Measurements from ENCODE around the gene PALMD.

DNA sequence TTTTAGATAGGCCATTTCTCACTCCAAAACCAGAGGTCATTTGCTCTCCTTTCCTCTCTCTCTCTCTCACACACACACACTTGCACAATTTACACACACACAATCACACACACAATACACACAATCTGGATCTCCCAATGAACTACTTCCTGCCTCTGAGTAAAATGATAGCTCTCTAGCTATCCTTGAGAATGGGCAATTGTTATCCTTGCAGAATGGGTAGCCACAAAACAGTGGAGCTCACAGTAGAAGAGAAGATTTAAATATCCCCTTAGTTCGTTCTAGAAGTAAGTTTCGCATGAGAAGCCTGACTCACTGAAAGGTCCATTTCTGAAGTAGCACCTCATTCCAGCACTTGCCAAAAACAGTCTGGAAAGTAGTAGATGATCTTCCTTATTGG is 17.6 kb downstream of the PALMD start:
- TF ChIP-seq POLR2A (IDR thresholded peaks at IDR 0.05): no peak
- TF ChIP-seq, protein P1, sequence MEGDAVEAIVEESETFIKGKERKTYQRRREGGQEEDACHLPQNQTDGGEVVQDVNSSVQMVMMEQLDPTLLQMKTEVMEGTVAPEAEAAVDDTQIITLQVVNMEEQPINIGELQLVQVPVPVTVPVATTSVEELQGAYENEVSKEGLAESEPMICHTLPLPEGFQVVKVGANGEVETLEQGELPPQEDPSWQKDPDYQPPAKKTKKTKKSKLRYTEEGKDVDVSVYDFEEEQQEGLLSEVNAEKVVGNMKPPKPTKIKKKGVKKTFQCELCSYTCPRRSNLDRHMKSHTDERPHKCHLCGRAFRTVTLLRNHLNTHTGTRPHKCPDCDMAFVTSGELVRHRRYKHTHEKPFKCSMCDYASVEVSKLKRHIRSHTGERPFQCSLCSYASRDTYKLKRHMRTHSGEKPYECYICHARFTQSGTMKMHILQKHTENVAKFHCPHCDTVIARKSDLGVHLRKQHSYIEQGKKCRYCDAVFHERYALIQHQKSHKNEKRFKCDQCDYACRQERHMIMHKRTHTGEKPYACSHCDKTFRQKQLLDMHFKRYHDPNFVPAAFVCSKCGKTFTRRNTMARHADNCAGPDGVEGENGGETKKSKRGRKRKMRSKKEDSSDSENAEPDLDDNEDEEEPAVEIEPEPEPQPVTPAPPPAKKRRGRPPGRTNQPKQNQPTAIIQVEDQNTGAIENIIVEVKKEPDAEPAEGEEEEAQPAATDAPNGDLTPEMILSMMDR (IDR thresholded peaks at IDR 0.05 in 4 of 5, conservative IDR thresholded peaks at IDR 0.05 in 1 of 5): no peak
